ENCODE results near the gene S100P. TPM values are rescaled to one million over a fixed set of nuclear protein-coding genes. Genes with fewer than 3 reads are reported as not detected.

The S100P gene
- total RNA-seq, 1 donor from 2014 or later = not detected

- Mint-ChIP-seq H3K4me1 (no peaks in the 10 kb centered on the region), H3K4me3 (no peak overlapping the region), H3K36me3 (no peaks in the 10 kb centered on the region), H3K27me3 (ENCODE audit: insufficient read depth, low read depth) (peaks cover 12% of the 10 kb centered on the region), H3K27ac (no peak overlapping the region), H3K9me3 (peaks cover 7% of the 10 kb centered on the region)
- Histone ChIP-seq H3K36me3 (no peaks in the 10 kb centered on the region), H3F3A (ENCODE audit: low read depth) (no peaks in the 10 kb centered on the region), H3K4me2 (peak overlapping the region; percentile 49), H3K4me1 (no peaks in the 10 kb centered on the region), H3K79me2 (ENCODE audit: low read depth) (no peaks in the 10 kb centered on the region), H3K9me3 (ENCODE audit: low read depth) (no peaks in the 10 kb centered on the region), H3K4me3 (no peak overlapping the region), H3K27ac (no peak overlapping the region), H4K20me1 (ENCODE audit: low read depth) (no peaks in the 10 kb centered on the region), H2AFZ (replicated peaks) (peak overlapping the region; percentile 9), H3K27me3 (peaks cover 33% of the 10 kb centered on the region), H3K9ac (no peak overlapping the region)
- DNase-seq (ENCODE audit: low spot score) = peak; percentile 53
- TF ChIP-seq CTCF (IDR thresholded peaks at IDR 0.05) = no peak
- TF ChIP-seq EZH2phosphoT487 (IDR thresholded peaks at IDR 0.05) = no peak
- peak; percentile 24 for TF ChIP-seq EZH2 (IDR thresholded peaks at IDR 0.05)
Measured at GRCh38 chr4:6658597-6659075, 35.0 kb upstream of the S100P start.

- Mint-ChIP-seq H3K4me1 (no peaks in the 10 kb centered on the region), H3K27me3 (ENCODE audit: insufficient read depth, low read depth) (peaks cover 10% of the 10 kb centered on the region), H3K36me3 (no peaks in the 10 kb centered on the region), H3K4me3 (no peak overlapping the region), H3K9me3 (peaks cover 2% of the 10 kb centered on the region), H3K27ac (no peak overlapping the region)
- Histone ChIP-seq H3K79me2 (ENCODE audit: low read depth) (no peaks in the 10 kb centered on the region), H3K9ac (no peak overlapping the region), H3K4me3 (no peak overlapping the region), H3K4me2 (no peak overlapping the region), H3K27ac (no peak overlapping the region), H4K20me1 (ENCODE audit: low read depth) (no peaks in the 10 kb centered on the region), H3K9me3 (ENCODE audit: low read depth) (no peaks in the 10 kb centered on the region), H3K27me3 (peaks cover 33% of the 10 kb centered on the region), H2AFZ (replicated peaks) (no peak overlapping the region), H3K36me3 (no peaks in the 10 kb centered on the region), H3F3A (ENCODE audit: low read depth) (no peaks in the 10 kb centered on the region), H3K4me1 (no peaks in the 10 kb centered on the region)
- DNase-seq (ENCODE audit: low spot score) = no peak
- TF ChIP-seq EZH2phosphoT487 (IDR thresholded peaks at IDR 0.05) = no peak
- no peak for TF ChIP-seq EZH2 (IDR thresholded peaks at IDR 0.05)
- no peak for TF ChIP-seq CTCF (IDR thresholded peaks at IDR 0.05)
Measured at GRCh38 chr4:6659897-6660296, 33.8 kb upstream of the S100P start.

- Histone ChIP-seq H3K79me2 (ENCODE audit: low read depth) (no peaks in the 10 kb centered on the region), H3K4me2 (no peak overlapping the region), H3K9me3 (ENCODE audit: low read depth) (no peaks in the 10 kb centered on the region), H3F3A (ENCODE audit: low read depth) (no peaks in the 10 kb centered on the region), H3K4me1 (no peaks in the 10 kb centered on the region), H3K27ac (no peak overlapping the region), H3K36me3 (no peaks in the 10 kb centered on the region), H2AFZ (replicated peaks) (no peak overlapping the region), H3K9ac (no peak overlapping the region), H3K4me3 (no peak overlapping the region), H3K27me3 (peaks cover 33% of the 10 kb centered on the region), H4K20me1 (ENCODE audit: low read depth) (no peaks in the 10 kb centered on the region)
- Mint-ChIP-seq H3K27me3 (ENCODE audit: insufficient read depth, low read depth) (peaks cover 10% of the 10 kb centered on the region), H3K9me3 (peaks cover 2% of the 10 kb centered on the region), H3K4me3 (no peak overlapping the region), H3K36me3 (no peaks in the 10 kb centered on the region), H3K27ac (no peak overlapping the region), H3K4me1 (no peaks in the 10 kb centered on the region)
- DNase-seq (ENCODE audit: low spot score) = no peak
- TF ChIP-seq CTCF (IDR thresholded peaks at IDR 0.05) = no peak
Measured at GRCh38 chr4:6660430-6660829, 33.2 kb upstream of the S100P start.

Measured in neural progenitor cell (in vitro differentiated cells).